Lower leg skin (tissue), 3 donors: Measurements from ENCODE around the gene C1QTNF6.

Source experiments
- CTCF ChIP-seq, 3 donors: fragments of 450-650 bp; IDR thresholded peaks; one replicate each; pipeline ENCODE4 v1.5.1; 2016; ENCODE audit warnings: antibody characterized with exemption in 3 of 3, mild to moderate bottlenecking in 3 of 3, moderate library complexity in 2 of 3
- POLR2A ChIP-seq, 2 donors: fragments of 450-650 bp; IDR thresholded peaks; one replicate each; pipeline ENCODE4 v1.6.1; 2016 to 2017; ENCODE audit warnings: antibody characterized with exemption in 2 of 2, mild to moderate bottlenecking in 1 of 2, moderate library complexity in 1 of 2

- TF ChIP-seq CTCF (IDR thresholded peaks at IDR 0.05) (no peak), POLR2A (IDR thresholded peaks at IDR 0.05) (no peak)
Observed at GRCh38 chr22:37220543-37220981, 32.5 kb upstream of the C1QTNF6 start.
